Measurements from ENCODE around the gene PAPLN.
"Not testable (repeated sequence)": the region's sequence is repeated elsewhere in the genome, so short reads cannot be mapped to it uniquely, and the experiment has no call there.

Gene PAPLN

GRCh38 chr14:73237219-73237785 lies at the start of gene PAPLN:
TSS of gene PAPLN (plus strand) at chr14:73237506. CDS start at chr14:73239779, 2,273 bp downstream.
- TF ChIP-seq, protein P1, sequence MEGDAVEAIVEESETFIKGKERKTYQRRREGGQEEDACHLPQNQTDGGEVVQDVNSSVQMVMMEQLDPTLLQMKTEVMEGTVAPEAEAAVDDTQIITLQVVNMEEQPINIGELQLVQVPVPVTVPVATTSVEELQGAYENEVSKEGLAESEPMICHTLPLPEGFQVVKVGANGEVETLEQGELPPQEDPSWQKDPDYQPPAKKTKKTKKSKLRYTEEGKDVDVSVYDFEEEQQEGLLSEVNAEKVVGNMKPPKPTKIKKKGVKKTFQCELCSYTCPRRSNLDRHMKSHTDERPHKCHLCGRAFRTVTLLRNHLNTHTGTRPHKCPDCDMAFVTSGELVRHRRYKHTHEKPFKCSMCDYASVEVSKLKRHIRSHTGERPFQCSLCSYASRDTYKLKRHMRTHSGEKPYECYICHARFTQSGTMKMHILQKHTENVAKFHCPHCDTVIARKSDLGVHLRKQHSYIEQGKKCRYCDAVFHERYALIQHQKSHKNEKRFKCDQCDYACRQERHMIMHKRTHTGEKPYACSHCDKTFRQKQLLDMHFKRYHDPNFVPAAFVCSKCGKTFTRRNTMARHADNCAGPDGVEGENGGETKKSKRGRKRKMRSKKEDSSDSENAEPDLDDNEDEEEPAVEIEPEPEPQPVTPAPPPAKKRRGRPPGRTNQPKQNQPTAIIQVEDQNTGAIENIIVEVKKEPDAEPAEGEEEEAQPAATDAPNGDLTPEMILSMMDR (IDR thresholded peaks at IDR 0.05; ENCODE audit: insufficient read depth, low read depth, low read length, missing control alignments) = no peak
- peak within 1 kb of the TSS; percentile 3; the same call in 1 of the 2 replicates for H3K4me3 ChIP-seq (ENCODE audit: low read depth, low read length)
- DNase-seq (ENCODE audit: low read depth) = no peak

DNA sequence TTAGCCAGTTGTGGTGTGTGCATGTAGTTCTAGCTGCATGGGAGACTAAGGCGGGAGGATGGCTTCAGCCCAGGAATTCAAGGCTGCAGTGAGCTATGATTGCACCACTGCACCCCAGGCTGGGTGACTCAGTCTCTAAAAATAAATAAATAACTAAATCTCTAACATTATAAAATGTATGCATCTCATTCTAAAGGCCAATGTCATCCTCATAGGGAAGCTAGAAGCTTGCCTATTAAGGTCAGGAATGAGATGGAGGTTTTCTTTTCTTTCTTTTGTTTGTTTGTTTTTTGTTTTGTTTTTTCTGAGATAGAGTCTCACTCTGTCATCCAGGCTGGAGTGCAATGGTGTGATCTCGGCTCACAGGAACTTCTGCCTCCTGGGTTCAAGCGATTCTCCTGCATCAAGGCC lies 48.8 kb upstream of the PAPLN start:
- DNase-seq (ENCODE audit: low read depth) = no peak
- TF ChIP-seq, protein P1 (IDR thresholded peaks at IDR 0.05; ENCODE audit: insufficient read depth, low read depth, low read length, missing control alignments) = no peak
- no peak overlapping the region for H3K4me3 ChIP-seq (ENCODE audit: low read depth, low read length)

DNA sequence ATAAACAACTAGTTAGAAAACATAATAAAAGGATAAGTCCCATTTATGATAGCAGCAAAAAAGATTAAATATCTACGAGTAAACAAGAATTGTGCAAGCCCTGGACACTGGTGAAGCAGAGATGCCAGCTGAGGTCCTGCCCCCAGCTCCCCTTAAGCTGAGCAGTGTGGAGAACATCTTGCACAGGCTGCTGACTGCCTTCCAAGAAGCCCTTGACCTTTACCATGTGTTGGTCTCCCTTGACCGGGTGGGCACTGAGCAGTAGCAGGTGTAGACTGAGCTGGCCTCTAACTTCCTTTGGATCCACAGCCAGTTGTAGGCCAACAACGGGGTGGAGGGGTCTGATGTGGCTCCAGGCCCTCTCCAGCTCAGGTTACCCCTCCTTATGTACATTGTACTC lies 47.7 kb upstream of the PAPLN start:
- no peak for DNase-seq (ENCODE audit: low read depth)
- no peak overlapping the region for H3K4me3 ChIP-seq (ENCODE audit: low read depth, low read length)
- TF ChIP-seq, protein P1 (IDR thresholded peaks at IDR 0.05; ENCODE audit: insufficient read depth, low read depth, low read length, missing control alignments) = no peak

GRCh38 chr14:73191441-73191840 lies 45.9 kb upstream of the PAPLN start:
- TF ChIP-seq, protein P1 (IDR thresholded peaks at IDR 0.05; ENCODE audit: insufficient read depth, low read depth, low read length, missing control alignments) = no peak
- H3K4me3 ChIP-seq (ENCODE audit: low read depth, low read length) = no peak overlapping the region
- no peak for DNase-seq (ENCODE audit: low read depth)

GRCh38 chr14:73194306-73194705 lies 43.0 kb upstream of the PAPLN start:
- not testable (repeated sequence) for H3K4me3 ChIP-seq (ENCODE audit: low read depth, low read length); DNase-seq (ENCODE audit: low read depth)

- no peak for DNase-seq (ENCODE audit: low read depth)
- TF ChIP-seq, protein P1 (IDR thresholded peaks at IDR 0.05; ENCODE audit: insufficient read depth, low read depth, low read length, missing control alignments) = no peak
Observed at GRCh38 chr14:73198253-73198652, 39.1 kb upstream of the PAPLN start.

DNA sequence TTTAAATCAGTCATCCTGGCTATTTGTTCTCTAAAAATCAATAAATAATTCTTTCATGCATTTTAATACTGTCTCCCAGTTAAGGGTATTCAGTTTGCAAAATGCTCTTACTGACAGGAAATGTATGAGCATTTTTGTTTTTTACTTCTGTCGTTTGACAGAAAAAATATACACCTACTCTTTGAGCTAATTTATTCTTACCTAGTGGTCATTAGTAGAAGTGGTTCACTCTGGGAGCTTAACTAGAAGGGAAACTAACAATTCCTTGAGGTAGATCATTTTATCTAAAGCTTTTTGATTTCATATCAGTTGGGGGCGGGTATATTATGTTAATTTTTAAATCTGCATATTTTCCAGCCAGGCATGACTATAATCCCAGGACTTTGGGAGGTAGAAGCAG lies 33.8 kb upstream of the PAPLN start:
- no peak for DNase-seq (ENCODE audit: low read depth)
- TF ChIP-seq, protein P1 (IDR thresholded peaks at IDR 0.05; ENCODE audit: insufficient read depth, low read depth, low read length, missing control alignments) = no peak
- no peak overlapping the region for H3K4me3 ChIP-seq (ENCODE audit: low read depth, low read length)

More at GRCh38 chr14:73198253-73198652, 39.1 kb upstream of the PAPLN start:
- no peak overlapping the region for H3K4me3 ChIP-seq (ENCODE audit: low read depth, low read length)
